ENCODE data around the gene CBX2.
"Not testable (repeated sequence)": the region's sequence is repeated elsewhere in the genome, so short reads cannot be mapped to it uniquely, and the experiment has no call there.

CBX2 gene

DNA sequence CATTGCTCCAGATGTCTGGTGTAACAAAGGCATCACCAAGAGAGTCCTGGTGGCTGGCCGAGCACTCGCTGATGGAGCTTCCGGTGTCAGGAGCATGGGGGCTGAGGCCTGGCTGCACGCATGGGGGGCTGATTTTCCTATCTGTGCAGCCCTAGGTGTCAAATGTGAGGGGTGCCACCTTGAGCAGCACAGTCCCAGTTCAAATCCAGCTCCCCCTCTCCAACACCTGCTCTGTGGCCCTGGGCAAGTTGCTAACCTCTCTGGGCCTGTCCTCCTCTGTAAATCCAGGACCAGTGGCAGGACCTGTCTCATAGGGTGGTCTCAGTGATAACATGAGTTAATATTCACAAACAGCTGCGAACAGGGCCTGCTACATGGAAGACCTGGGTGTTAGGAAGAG lies 34.3 kb upstream of the CBX2 start:
- DNase-seq = no peak

DNA sequence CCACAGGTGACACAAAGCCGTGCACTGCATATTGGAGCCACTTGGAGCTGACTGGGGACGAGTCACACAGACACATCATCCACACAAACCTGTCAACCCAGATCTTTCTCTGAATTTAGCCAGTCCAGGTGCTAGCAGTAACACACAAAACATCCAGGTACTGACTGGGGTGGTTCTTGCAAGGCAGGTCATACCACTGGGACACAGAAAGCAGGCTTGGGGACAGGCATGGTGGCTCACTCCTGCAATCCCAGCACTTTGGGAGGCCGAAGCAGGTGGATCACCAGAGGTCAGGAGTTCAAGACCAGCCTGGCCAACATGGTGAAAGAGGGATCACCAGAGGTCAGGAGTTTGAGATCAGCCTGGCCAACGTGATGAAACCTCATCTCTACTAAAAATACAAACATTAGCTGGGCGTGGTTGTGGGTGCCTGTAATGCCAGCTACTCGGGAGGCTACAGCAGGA lies 32.3 kb upstream of the CBX2 start:
- no peak for DNase-seq

DNA sequence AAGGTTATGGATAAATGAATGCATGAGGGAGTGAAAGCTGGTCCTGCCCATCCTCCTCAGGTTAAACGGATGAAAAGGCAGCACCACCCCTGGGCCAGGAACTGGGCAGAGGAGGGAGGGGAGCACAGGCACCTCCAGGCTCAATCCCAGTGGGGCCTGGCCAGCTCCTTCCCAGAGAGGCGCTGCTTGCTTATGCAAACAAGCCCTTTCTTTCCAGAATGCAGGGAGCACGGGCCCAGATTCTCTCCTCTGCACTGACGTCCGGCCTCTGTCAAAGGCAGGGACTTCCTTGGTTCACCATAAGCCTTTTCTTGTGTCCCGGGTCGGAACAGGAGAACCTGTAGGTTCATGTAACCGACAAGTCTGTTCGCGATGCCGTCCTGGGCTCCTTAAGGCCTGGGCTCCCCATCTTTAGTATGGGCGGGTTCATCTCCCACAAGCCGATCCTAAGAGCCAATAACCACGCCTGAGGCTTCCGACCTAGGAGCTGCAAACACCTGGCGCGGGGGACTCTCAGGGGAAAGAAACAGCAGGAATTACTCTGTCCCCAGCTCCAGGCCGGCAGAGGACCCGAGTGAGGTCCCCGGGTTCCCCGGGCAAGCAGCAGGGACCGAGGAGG lies 30.9 kb upstream of the CBX2 start:
- DNase-seq = no peak

DNA sequence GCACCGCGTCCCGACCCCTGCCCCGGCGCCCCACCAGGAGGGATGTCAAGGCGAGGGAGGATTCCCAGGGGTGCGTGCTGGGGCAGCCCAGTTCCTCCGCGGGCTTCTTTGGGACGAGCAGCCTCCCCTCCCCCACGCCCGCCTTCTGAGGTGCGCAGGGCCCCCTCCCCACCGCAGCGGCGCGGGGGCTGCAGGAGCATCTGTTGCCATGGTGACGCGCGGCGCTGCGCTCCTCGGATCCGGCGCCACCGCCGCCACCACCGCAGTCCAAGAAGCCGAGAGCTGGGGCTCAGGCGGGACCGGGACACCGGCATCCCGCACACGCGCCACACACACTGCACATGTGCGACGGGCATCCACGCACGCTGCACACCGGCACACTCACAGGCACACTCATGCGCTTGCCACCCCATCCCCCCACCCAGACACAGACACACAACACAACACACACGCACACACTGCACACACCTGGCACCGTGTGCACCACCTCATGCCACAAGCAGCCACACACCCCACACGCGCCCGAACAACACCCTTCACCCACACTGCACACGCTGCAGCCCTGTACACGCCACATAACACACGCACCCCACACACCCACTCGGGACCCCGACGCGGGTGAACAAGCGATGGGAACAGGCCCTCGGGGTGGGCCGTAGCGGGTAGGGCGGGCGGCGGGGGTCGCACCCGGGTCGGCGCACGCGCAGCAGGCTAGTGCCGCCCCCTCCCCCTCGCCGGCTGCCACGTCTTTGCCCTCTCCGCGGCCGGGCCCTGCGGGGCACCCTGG lies 30.2 kb upstream of the CBX2 start:
- DNase-seq = no peak

DNA sequence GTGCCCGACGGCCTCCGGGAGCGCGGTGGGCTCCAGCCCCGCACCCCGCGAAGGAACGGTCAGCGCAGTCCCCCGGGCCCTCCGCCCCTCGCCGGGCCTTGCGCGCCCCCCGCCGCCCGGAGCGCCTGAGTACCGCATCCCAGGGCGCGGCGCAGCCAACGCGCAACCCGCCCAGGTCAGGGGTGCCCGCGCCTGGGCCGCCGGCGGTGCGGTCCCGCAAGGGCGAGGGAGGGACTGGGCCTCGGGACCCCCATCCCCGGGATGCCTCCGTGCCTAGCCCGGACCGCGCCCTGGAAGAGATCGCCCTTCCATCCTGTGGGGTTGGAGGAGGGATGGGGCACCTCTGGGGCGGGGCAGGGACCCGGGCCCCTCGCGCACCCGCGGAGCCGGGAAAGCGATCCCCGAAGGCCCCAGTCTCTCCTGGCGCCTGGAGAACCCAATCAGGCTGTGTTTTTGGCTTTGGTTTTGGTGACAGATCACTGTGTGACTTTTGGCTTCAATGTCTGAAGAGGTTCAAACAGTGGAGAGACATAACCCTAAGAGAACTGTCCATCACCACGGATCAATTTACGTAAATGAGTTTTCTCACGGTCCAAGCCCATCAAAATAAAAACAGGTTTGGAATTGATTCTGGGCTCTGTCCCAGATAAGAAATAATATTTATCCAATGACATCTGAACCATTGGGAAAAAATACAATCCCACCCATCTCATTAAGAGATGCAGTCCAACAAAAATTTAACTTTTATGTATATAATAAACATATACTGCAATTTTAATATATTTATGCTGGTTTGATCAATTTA lies 29.5 kb upstream of the CBX2 start:
- no peak for DNase-seq

DNA sequence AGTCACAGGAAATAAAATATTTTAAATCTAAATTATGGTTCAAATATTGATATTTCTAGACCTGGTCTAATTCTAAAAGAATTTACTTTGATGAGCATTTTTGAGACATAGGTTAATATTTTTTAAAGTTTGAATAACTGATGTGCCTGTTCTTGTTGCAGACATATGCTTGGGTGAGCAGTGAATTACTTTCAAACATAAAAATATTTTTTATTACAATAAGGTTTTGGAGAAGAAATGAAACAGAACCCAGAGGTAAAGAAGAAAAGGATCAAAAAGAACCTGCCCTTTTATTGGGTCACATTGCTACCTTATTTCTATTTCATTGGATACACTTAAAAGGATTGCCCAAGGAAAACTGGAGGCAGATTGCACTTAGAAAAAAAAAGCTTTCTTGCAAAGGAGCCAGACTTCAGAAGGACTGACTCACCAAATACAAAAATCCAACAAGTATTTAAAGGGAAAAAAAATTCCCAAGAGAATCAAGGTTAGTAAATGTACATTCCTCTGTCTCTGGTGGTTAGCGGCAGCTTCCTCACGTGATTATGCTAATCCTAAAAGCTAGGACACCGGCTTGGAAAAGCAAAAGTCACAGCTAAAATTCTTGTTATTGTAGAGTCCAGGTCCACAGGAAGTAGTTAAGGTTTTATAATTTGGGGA lies 28.7 kb upstream of the CBX2 start:
- no peak for DNase-seq

DNA sequence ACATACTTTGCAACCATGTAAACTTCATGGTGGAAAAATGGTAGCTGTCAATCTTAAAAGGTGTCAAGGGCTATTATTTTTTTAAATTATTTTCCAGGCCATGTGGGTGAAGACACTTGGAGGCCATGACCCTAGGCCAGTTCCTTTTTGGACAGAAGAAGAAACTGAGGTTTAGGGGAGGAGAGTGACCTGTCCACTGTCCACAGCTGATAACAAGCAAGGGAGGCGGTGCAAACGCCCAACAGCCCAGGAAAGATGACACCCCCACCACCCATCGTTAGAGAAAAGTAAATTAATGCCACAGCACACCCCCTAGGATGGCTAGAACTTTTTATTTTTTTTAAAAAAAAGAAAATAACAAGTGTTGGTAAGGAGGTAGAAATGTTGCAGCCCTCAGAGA lies 28.0 kb upstream of the CBX2 start:
- DNase-seq = no peak

DNA sequence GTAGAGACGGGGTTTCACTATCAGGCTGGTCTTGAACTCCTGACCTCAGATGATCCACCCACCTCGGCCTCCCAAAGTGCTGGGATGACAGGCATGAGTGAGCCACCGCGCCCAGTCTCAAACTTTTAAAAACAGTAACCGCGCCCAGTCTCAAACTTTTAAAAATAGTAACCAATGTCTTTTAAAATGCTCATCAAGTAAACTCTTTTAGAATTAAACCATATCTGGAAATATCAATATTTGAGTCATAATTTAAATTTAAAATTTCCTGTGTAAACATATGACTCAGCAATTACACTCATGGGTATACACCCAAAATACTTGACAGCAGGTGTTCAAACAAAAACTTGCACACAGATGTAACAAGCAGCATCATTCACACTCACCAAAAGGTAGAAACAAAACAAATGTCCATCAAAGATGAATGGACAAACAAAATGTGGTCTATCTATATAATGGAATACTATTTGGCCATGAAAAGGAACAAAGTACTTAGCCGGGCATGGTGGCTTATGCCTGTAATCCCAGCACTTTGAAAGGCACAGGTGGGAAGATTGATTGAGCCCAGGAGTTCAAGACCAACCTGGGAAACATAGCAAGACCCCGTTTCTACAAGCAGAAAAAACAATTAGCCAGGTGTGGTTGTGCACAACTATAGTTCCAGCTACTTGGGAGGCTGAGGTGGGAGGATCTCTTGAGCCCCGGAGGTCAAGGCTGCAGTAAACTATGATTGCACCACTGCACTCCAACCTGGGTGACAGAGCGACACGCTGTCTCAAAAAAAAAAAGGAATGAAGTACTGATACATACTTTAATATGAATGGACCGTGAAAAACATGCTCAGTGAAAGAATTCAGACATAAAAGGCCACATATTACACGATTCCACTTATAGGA lies 27.1 kb upstream of the CBX2 start:
- DNase-seq = no peak

DNA sequence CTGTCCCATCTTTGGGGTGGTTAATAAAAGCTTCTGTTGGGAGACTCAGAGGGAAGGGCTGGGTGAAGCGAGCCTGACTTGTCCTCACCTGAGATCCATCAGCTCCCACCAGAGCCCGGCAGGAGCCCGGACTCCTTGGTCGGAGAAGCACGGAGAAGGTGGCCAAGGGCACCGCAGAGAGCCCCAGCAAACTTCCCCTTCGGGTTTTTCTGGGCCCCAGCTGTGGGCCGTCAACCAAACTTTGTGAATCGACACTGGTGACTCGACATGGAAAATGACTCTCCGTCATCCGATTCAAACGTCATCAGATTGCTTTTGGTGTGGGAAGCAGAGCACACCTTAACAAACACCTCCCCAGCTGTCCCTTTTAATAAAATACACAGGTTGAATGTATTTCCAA lies 25.8 kb upstream of the CBX2 start:
- no peak for DNase-seq

DNA sequence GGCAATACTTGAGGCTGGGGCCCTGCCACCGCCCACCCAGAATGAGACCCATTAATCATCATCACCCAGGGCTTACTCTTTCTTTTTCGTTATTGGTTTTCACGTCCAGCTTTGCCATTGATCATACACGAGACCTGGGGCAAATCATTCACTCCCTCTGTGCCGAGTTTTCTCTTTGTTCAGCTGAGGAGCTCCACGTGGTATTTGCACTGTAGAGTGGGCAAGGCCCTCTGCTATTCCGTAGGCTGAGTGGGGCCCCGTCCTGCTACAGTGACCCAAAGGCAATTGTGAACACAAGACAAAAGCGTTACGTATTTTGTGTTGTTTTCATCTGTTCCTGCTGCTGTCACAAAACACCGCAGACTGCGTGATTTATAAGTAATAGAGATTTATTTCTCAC lies 23.6 kb upstream of the CBX2 start:
- no peak for DNase-seq

DNA sequence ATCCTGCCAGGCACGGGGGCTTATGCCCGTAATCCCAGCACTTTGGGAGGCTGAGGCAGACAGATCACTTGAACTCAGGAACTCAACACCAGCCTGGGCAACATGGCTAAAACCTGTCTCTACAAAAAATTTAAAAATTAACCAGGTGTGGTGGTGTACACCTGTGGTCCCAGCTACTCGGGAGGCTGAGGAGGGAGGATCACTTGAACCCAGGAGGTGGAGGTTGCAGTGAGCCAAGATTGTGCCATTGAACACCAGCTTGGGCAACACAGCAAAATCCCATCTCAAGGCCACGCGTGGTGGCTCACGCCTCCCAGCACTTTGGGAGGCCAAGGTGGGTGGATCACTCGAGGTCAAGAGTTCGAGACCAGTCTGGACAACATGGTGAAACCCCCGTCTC lies 23.0 kb upstream of the CBX2 start:
- DNase-seq = not testable (repeated sequence)

DNA sequence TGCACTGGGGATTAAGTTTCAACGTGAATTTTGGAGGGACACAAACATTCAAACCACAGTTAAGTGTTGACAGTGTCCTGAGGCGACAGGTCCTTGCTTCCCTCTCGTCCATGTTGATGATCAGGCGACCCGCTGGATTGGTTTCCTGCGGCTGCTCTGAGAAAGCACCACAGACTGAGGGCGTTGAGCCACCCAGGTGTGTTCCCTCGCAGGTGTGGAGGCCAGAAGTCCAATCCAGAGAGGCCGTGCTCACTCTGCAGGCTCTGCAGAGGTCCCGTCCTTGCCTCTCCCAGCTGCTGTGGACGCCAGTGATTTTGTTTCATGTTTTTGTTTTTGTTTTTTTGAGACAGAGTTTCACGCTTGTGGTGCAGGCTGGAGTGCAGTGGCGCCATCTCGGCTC lies 22.4 kb upstream of the CBX2 start:
- DNase-seq = no peak

DNA sequence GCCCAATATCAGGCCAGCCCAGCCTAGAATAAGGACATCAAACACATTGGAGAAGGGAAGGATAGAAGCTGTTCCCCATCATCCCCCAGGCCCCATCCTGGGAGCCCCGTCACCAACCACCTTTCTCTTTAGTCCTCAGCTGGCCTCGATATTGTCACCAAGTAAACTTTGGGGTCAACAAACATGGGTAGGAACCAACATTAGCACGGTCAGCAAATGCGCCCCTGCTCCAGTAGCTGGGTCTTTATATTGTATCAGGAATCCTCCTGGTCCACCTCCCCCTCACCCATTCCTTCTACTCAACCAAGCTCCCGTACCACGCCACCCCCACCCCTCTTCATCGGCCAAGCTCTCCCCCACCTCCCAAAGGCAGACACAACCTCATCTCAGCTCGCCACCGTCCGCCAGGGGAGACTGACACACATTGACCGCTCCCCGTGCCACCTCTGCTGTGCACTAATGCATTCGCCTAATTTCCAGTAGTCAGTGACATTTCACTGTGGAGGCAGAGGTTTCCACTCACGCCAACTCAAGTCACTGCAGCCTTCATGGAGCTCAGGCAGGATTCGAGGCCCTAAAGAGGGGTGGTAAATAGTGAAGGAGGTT lies 20.7 kb upstream of the CBX2 start:
- no peak for DNase-seq

DNA sequence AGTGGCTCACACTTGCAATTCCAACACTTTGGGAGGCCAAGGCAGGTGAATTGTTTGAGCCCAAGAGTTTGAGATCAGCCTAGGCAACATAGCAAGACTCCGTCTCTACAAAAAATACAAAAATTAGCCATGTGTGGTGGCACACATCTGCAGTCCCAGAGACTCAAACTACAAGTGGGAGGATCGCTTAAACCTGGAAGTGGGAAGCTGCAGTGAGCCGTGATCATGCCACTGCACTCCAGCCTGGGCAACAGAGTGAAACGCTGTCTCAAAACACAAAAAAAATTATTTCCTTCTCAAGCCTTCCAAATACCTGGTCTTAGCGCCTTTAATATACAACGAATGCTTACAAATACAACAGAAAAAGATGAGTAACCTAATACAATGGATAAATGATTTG lies 19.7 kb upstream of the CBX2 start:
- DNase-seq = no peak

DNA sequence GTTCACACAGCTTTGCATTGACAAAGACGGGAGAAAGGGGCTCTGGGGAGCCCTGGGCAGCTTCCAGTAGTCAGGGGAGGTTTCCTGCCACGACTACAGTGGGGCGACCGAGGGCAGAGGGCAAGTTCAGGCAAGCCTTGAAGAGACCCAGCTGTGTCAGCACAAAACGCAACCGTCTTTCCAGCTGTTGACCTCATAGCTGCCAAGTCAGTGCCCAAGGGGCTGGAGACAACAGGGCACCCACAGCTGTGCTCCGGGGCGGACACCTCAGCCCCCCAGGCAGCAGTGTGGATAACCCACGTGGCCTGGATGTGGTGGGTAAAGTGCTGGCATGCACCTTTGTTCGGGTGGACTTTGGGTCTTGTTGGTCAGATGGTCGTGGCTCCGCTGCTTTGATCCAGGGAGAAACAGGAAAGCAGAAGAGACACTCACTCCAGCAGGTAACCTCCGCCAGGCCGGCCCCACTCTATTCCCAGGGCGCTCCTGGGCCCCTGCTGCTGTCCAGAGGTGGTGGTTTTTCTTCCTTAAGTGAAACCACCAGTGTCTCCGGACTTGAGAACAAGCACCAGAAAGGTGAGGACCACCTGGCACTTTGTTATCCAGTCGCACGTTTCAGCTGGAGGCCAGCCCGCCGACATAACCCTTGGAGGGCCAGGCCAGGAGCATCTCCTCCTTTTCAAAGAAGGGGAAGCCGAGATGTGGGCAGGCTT lies 17.6 kb upstream of the CBX2 start:
- DNase-seq = no peak

DNA sequence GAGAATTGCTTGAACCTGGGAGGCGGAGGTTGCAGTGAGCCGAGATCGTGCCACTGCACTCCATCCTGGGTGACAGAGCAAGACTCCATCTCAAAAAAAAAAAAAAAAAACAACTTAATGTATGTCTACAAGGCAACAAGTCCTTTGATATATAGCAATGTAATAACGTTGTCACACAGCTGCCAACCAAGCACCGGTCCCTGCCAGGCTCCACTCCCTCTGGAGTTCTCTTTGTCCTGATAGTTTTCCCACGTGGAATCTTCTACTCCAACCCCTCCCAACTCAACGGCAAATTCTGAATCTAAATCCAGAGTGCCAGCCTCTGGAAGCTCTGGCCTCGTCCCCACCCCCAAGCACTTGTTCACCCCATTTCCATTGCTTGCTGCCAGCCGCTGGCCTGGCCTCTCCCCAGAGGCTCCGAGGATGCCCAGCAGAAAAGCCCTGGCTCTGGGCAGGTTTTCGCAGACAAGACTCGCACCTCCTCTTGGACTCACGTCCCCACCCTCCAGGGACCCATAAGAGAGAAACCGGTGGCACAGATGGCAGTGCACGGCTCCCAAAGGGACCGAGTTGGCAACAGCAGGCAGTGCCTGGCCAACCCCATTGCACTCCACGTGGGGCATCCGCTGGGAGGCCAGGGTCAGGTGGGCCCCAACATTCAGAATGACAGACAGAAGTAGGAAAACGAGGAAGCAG lies 15.9 kb upstream of the CBX2 start:
- DNase-seq = no peak

DNA sequence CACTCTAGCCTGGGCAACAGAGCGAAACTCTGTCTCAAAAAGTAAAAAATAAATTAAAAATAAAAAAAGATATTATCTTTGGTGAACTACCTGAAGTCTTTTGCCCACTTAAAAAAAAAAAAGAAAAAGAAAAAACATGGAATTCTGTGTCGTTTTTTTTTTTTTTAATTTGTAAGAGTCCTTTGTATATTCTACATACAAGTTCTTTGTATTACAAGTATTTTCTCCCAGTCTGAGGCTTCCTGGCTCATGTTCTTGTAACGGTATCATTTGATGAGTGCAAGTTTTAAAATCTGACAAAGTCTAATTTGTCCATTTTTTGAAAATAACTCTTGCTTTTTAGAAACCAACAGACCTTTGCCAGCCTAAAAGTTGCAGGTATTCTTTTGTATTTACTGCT lies 12.2 kb upstream of the CBX2 start:
- DNase-seq = no peak

DNA sequence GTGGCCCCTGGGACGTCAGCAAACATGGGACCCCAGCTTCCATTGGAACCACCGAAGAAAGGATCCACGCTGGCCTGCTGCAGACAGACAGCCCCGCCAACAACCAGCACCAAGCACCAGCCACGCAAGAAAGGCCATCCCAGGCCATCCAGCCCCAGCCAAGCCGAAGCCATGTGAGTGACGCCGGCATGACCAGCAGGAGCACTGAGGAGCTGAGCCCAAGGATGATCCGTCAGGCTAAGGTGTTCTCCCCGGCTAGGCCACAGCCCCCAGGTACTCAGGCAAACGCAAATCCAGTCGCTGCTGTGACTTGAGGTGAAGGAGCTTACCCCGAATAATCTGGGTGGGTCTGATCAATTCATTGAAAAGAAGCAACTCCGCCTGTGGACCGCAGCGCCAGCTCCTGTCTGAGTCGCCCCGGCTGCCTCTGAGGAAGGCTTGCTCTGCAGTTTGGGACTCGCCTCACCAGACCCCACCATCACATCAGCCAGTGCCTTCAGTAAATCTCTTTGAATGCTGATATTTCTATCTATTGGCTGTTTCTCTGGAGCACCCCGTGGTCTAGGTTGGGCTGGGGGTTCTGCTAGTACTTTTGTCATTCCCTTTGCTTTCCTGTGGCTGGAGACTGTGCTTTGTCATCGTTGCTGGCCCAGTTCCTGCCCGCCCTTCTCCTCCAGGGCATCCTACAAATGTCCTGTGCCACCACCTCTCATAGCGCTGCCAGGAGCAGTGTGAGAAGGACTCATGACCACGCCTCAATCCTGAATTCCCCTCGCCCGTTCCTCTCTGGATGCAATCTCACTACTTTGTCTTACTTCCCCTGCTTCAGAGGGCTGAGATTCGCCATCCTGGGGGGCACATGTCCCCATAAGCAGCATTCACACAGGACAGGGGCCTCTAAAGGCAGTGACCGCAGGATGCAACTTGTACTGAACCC lies 8.1 kb upstream of the CBX2 start:
- no peak for DNase-seq

DNA sequence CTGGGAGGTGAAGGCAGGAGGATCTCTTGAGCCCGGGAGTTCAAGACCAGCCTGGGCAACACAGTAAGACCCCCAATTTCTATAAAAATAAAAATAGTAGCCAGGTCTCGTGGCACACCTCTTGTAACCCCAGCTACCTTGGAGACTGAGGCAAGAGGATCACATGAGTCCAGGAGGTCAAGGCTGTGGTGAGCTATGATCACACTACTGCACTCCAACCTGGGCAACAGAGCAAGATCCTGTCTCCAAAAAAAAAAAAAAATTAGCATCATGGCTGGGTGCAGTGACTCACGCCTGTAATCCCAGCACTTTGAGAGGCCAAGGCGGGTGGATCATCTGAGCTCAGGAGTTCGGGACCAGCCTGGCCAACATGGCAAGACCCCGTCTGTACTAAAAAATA lies 6.7 kb upstream of the CBX2 start:
- no peak for DNase-seq

All from activated CD4-positive, alpha-beta T cell treated with anti-CD3 and anti-CD28 coated beads for 1 hour (primary cell).